Stimulated activated CD4-positive, alpha-beta T cell treated with anti-CD3 and anti-CD28 coated beads, Interleukin-12 subunit alpha, Interleukin-12 subunit beta, amount 100 ng/mL, for 48 hours (primary cell): ENCODE data around the gene PRDM12.
"Not testable (repeated sequence)": the region's sequence is repeated elsewhere in the genome, so short reads cannot be mapped to it uniquely, and the experiment has no call there.

ENCODE experiments used
- DNase-seq, 3 donors: peaks; one replicate each; pipeline ENCODE4 v3.0.0-alpha.2; 2020; ENCODE audit warnings: low read depth in 2 of 3, low spot score in 1 of 3

PRDM12 gene

DNA sequence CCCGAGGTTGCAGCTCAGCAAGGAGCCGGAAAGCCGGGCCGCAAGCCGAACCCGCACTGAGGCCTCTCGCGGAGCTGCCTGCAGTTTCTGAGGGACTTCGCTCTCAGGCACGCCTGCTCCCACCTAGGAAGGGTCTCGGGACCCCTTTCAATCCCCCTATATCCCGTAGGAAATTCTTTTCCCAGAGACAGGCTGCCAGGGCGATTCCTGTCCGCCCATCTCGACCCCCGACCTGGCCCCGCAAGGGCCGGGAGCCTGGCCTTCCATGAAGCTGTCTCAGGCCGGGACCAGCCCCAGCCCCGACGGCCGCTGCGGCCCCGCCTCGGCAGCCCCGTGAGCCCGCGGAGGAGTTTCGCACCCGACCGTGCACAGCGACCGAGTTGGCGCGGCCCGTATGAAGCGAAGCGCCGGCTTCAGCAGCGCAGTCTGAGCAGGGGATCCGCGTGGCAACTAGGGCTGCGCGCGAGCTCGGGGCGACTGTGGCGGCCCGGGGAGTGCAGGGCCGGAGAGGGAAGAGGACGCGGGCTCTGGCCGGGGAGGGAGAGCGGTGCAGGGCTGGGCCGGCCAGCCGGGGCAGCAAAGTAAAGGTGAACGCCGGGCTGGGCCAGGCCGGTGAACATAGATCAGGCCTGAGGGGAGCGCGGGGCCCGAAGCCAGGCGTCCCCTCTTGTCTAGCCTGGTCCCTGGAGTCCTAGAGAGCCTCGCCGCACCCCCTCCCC lies 977 bp upstream of the PRDM12 start:
- DNase-seq: no peak

DNA sequence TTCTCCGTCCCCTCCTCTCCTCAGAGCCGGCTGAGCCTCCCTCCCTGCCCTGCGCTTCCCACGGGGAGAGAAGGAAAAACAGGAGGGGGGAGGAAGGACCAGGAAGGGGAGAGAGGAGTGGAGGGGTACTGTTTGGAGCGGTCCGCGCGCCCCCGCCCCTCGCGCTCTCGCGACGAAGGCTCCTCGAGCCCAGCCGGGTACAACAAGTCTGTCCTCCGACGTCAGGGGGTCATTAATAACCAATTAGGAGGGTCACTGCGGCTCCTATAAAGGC lies 480 bp upstream of the PRDM12 start:
- DNase-seq: no peak

DNA sequence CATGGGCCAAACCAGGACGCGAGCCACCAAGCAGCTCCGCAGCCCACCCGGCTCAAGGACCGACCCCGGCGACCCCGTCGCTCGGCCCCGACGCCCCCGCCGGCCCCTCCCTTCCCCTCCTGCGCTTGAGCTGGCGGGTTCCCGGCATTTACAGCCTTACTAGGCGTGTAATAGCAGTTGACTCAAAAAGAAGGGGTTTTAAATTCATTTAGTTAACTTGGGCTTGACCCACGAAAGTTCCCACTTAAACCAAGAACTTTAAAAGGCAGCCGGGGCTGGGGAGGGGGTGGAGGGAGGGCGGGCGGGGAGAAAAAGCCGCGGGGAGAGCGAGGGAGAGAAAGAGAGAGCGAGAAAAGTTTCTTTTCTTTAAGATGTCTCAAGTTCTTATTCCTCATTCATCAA lies 636 bp downstream of the PRDM12 start:
- DNase-seq: no peak

DNA sequence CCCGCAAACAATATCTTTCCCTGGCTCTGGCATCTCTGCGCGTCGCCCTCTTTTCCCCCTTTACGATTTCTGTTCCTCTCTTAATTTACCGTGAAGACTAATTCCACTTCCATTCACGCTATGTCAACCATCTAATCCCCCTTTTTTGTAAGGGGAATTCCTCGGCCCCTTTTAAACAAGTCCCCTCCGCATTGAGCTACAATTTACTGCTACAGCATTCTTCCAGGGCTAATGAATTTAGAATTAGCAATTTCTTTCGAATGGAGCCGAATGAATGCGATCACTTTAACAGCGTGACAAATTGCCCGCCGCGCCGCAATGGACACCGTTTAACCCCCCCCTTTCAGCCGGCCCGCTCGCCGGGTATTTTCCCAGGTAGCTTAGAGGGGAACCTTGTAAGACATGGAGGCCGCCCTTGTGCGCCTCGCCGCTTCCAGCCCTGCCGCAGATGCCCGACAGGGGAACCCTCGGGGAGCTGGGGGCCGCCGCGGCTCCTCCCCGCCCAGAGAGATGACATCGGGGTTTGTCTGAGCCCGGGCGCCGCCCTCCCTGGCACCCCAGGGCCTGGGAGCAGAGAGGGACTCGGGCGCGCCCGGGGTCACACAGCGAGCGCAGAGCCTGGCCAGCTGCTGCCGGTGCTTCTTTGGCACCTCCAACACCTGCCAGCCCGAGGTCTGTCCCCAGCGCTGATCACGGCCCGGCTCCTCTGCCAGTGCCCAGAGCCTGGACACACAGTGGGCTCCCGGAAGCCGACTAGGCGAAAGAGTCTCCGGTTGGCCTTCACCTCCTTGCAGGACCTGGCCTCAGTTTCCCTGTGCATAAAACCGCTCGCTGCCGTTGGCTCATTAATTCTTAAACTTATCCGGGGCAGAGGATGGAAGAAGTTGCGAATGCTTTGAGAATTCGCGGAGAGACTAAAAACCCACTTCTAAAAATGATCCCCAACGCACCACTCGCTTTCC lies 1.3 kb downstream of the PRDM12 start:
- DNase-seq: no peak

DNA sequence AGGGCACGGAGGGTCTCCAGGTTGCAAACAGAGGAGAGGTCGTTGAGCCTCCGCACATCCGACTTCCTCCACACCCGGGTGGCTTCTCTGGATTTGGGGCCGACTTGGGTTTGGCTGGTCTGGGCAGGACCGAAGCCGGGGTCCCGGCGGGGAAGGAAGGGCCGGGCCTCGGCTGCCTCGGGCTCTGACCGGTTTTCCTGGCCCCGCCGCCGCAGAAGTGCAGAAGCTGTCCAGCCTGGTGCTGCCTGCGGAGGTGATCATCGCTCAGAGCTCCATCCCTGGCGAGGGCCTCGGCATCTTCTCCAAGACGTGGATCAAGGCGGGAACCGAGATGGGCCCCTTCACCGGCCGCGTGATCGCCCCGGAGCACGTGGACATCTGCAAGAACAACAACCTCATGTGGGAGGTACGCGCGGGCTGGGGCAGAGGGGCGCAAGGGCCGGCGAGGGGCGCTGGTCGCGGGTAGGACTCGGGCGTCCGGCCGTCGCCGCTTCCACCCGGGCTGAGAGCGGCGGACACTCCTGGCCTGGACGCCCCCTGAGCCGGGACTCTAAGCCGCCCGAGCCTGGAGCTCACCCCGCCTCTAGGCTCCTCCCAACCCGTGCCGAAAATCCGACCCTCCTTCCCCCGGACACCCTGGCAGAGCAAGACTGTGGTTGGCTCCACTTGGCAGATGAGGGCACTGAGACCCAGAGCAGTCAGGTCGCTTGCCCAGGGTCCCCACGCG lies 2.2 kb downstream of the PRDM12 start:
- no peak for DNase-seq

DNA sequence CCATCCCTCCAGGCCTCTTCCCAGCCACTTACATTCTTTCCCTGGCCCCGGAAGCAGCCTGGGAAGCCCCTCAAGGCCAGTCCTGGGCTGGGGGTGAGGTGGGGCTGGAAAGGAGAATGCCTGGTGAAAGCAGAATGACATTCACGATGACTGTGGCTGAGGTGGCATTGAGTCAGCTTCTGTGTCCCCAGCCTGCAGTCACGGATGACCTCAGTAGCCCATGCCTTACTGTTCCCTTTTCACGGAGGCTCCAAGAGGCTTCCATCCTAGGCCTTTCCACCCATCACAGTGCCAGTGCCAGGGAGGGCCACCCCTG lies 2.7 kb downstream of the PRDM12 start:
- DNase-seq: no peak

DNA sequence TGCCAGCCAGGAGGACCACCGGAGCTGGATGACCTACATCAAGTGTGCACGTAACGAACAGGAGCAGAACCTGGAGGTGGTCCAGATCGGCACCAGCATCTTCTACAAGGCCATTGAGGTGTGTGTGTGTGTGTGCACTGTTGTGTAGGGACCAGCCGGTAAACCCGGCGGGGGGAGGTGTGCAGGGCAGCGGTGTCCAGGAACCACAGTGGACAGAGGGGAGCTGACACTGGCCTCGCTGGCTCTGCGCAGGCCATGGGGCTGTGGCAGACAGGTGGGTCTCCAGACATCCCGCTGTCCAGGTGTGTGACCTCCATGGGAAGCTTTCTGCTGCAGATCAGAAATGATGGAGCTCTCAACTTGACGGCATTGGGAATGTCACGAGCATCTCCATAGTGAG lies 3.8 kb downstream of the PRDM12 start:
- DNase-seq: no peak

DNA sequence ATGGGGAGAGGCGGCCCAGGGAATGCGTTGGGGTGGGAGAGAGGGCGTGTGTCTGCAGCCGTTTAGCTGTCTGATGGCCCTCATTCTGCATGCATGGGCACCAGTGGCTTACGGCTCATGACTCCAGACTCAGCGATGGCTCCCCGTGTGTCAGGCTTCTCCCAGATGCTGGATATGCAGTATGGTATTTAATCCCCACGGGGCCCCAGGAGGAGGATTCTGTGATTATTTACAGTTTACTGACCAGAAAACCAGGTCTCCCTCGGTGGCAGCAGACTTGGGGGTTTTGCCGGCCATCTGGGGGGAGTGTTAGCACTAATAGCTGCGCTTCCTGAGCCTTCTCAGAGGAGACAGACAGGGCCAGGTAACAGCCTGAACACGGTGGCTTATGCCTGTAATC lies 4.3 kb downstream of the PRDM12 start:
- no peak for DNase-seq

DNA sequence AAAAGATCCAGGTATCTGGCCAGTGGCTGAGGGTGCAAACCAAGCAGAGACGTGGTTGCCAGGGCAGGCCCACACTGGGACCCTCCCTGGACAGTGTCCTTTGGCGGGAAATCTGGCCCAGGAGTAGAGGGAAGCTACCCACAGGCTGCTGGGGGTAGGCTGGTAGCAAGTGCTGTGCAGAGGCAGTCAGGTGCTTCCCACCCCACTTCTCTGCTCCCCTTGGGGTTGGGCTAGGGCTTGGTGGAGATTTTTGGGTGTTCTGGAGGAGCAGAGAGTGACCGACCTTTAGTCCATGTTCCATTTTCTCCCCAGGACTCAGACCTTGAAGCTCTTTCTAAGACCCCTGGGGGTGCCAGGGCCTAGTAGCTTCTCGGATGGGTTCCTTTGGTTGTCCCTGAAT lies 5.6 kb downstream of the PRDM12 start:
- DNase-seq: no peak

DNA sequence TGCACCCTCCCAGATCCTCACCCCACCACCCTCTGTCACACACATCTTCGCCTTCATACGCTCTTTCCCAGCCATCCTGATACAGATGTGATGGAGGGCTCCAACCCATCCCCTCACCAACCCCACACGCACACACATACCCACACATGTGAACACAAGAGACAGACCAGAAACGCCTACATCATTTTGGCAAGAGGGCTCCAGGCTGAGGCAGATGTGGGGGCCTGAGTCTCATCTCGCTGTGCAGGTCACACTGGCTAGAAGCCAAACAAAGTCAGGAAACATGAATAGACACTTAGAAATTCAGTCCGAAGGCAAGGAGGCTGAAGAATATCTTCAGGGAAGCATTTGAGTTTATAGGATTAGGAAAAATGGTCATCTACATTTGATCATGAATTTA lies 6.2 kb downstream of the PRDM12 start:
- no peak for DNase-seq

DNA sequence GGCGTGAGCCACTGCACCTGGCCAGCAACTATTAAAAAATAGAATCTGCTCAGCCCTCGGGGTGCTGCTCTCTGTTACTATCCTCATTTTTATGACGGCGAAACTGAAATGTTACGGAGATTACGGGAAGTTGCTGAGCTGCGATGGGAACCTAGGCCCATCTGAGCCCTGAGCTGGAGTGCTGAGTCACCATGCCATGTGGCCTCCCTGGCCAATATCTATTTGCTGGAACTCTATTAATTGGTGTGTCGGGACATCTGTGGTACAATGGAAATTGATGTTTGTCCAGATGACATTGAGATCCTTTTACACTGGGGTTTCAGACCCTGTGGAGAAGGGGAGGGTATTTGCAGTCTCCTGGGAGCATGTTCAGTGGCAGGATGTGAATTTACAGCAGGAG lies 8.1 kb downstream of the PRDM12 start:
- DNase-seq: no peak

DNA sequence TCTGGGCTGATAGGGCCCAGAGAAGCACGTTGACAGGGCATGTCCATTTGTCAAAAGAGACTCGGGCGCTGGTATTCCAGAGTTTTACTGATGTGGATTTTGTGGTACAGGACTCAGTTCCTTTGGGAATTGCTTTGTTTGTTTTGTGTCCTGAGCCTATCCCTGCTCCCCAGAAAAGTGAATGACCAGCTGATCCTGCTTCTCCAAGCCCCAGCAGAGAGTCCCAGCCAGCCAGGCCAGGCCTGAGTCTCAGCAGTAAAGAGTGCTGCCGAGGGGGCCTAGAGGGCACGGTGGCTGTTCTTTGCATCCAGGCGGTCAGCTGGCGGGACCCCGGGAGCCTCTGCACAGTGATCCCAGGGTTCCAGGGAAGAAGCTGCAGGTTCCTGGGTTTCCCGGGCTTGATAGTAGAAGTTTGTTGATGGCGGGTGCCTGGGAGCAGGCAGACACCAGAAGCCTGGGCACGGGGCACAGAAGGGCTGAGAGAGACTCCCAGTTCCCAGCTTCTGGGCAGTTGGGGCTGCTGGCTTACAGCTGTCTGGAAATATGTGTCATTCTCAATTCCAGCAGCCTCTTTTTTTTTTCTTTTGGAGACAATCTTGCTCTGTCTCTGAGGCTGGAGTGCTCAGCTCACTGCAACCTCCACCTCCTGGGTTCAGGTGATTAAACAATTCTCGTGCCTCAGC lies 8.7 kb downstream of the PRDM12 start:
- no peak for DNase-seq

DNA sequence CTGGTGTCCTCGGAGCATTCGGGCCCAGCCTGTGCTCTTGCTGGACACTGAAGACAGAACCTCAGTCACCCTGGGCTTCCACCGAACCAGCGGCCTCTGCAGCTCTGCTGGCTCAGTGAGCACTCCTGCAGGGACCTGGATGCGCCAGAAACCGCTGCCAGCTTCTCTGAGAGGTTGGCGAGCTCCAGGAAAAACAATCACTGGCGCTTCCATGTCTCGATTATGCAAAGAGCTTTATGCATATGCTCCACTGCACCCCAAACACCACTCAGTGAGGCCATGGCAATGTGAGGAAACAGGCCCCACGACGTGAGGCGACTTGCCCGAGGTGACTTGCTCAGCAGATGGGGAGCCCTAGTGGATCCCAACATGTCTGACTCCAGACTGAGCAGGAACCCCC lies 11.0 kb downstream of the PRDM12 start:
- no peak for DNase-seq

DNA sequence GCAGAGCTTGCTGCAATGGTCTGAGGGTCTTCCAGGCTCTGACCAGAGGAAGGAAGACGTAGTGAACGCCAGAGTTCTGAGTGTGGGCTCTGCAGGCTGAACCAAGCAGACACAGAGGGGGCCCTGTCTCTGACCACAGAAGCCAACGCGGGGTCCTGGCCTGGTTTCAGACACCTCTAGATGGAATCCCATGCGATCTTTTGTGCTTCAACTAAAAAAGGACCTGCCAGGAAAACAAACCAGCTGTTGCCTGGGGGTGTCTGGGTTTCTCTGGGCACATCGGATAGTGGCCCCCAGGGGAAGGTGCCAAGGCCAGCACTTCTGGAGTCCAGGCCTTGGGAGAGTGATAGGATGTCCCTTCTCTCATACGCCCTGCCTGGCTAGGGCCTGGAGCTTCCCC lies 12.9 kb downstream of the PRDM12 start:
- DNase-seq: no peak

DNA sequence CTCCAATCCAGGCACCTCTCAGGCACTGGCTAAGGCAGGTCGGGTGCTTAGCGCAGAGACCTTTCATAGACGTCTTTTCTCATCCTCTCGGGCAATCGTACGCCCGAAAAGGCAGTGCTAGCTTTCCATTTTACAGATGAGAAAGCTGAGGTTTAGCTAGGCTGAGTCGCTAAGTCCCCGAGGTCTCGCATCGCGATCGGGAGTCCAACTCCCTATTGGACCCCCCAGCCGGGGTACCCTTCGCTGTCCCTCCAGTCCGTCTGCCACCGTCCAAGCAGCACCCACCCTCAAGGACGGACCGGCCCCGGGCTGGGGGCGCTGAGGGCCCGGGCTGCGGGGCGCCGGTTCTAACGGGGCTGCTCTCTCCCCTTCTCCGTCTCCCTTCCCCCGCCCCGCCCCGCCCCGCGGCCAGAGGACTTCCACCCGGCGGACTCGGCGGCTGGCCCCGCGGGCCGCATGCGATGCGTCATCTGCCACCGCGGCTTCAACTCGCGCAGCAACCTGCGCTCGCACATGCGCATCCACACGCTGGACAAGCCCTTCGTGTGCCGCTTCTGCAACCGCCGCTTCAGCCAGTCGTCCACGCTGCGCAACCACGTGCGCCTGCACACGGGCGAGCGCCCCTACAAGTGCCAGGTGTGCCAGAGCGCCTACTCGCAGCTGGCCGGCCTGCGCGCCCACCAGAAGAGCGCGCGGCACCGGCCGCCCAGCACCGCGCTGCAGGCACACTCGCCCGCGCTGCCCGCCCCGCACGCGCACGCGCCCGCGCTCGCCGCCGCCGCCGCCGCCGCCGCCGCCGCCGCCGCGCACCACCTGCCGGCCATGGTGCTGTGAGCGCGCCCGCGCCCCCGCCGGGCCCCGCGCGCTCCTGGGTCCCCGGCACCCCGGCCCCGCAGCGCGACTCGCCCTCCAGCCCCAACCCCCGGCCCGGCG lies 16.7 kb downstream of the PRDM12 start:
- peak in 2 of 3 donors; percentile 48 to 59 for DNase-seq

DNA sequence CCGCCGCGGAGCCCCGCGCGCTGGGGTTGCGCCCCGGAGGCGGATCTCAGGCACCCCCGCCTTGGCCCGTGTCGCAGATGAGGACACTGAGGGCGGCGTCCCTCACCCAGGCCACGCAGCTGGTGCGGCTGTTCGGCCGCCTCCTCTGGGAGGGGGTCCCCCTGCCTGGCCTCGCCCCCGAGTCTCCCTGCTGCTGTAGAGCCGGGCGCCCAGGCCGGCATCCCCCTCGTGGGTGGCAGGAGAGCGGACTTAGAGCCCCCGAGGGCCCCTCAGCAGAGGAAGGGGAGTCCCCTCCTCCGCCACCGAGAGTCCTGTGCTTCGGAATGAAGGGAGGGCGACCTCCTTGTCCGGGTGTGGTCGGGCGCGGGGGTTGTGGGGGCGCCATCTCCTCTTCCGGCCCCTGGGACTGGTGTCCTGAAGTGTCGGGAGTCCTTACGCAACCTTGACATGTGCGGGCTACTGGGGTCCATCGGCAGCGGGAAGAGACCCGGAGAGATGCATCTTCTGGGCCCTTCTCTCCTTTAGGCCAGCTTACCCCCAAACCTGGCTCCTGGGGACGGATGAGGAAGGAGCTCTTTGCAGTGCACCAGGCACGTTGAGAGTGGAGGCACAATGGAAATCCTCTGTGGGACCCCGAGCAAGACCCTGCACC lies 17.5 kb downstream of the PRDM12 start:
- DNase-seq: no peak

DNA sequence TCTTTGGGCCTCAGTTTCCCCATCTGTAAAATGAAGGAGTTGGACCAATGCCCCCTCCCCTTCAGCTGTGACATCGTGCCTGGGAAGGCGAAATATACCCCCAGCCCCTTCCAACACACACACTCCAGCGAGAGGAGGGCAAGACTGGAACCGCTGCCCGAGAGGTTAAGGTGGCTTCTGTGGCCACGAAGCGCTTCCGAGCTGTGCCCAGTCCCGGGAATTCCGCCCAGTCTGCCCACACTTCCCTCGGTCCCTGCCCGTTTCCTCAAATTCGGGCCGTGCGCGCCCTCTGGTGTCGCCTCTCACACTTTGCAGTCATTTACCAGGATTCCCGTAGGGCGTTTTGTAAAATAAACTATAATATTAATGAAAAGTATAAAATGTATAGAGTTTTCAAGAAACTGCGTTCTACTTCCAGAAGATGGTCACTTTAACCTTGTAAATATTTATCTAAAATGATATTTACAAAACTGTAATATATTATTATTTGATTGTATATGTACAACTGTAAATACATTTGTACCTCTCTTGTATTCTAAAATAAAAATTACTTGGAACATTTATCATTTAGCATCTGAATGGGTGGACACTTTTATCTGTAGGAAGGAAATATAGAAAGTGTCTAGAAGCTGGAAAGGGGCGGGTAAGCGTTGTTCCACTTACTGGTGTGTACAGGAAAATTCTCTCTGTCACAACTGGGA lies 18.2 kb downstream of the PRDM12 start:
- DNase-seq: peak in 2 of 3 donors; percentile 50 to 52

DNA sequence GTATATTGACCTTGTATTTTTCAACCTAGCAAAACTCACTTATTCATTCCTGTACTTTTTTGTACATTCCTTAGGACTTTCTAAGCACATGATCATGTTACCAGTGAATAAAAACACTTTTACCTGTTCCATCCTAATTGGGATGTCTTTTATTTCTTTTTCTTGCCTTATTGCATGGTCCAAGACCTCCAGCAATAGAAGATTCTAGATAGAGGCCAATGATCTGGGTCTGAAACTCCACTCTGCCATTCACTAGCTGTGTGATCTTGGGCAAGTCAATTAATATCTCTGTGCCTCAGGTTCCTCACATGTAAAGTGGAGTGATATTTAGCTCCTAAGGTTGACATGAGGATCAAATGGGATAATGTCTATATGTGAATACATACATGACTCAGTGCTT lies 20.7 kb downstream of the PRDM12 start:
- DNase-seq: no peak

DNA sequence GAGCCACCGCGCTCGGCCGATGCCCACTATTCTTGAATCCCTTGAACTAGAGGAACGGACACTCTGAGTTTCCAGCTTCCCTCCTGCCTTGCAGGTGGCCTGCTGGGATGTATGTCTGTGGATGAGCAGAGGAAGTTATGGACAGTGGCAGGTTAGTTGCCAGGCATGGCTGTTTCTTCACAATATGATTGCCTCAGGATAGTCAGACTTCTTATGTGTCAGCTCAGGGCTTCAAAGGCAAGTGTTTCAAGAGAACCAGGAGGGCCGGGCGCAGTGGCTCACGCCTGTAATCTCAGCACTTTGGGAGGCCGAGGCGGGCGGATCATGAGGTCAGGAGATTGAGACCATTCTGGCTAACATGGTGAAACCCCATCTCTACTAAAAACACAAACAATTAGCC lies 21.6 kb downstream of the PRDM12 start:
- not testable (repeated sequence) for DNase-seq
